Upper lobe of right lung (tissue), 1 donor: ENCODE data around the gene SIRPA. TPM values are rescaled to one million over a fixed set of nuclear protein-coding genes. Genes with fewer than 3 reads are reported as not detected.

Experiments
- ATAC-seq: fragments of 200-7000 bp; cut with Tn5 transposase; one replicate; pipeline ENCODE4 v1.9.1; 2020; ENCODE audit warnings: mild to moderate bottlenecking, moderate library complexity
- DNase-seq: peaks from one replicate; pipeline ENCODE4 v3.0.0-alpha.2; 2020
- H3K27ac ChIP-seq: fragments of 200-600 bp; one replicate; pipeline ENCODE4 v1.8.0; 2022
- H3K27me3 ChIP-seq: fragments of 200-600 bp; one replicate; pipeline ENCODE4 v1.8.0; 2022; ENCODE audit warnings: mild to moderate bottlenecking
- H3K36me3 ChIP-seq: fragments of 200-600 bp; one replicate; pipeline ENCODE4 v1.8.0; 2022
- H3K4me1 ChIP-seq: fragments of 200-600 bp; one replicate; pipeline ENCODE4 v1.8.0; 2022
- H3K4me3 ChIP-seq: fragments of 200-600 bp; one replicate; pipeline ENCODE4 v1.8.0; 2022; ENCODE audit warnings: mild to moderate bottlenecking
- H3K9me3 ChIP-seq: fragments of 200-600 bp; one replicate; pipeline ENCODE4 v1.8.0; 2022
- intact Hi-C: fragments of 100-400 bp; cut with DNase I; formaldehyde crosslinking; loops from one replicate; pipeline ENCODE4 v1.11.0; 2022
- total RNA-seq: library from RNA; stranded (reverse); fragmentation: NEBNext Ultra II Directional; extraction: Animal tissue kit (Norgen Biotek cat#: 25700); gene quantifications from one replicate; pipeline ENCODE4 v1.2.1, GENCODE V29; 2021
- TF ChIP-seq, protein P1 (sequence below): fragments of 200-600 bp; IDR thresholded peaks from one replicate; pipeline ENCODE4 v1.8.0; 2022; ENCODE audit warnings: antibody characterized with exemption
- donor health status: DM: no; HTN: yes; CAD: no; lungs with severe emphysema.

The SIRPA gene
- total RNA-seq, 1 donor from 2014 or later: 93.8 TPM

DNA sequence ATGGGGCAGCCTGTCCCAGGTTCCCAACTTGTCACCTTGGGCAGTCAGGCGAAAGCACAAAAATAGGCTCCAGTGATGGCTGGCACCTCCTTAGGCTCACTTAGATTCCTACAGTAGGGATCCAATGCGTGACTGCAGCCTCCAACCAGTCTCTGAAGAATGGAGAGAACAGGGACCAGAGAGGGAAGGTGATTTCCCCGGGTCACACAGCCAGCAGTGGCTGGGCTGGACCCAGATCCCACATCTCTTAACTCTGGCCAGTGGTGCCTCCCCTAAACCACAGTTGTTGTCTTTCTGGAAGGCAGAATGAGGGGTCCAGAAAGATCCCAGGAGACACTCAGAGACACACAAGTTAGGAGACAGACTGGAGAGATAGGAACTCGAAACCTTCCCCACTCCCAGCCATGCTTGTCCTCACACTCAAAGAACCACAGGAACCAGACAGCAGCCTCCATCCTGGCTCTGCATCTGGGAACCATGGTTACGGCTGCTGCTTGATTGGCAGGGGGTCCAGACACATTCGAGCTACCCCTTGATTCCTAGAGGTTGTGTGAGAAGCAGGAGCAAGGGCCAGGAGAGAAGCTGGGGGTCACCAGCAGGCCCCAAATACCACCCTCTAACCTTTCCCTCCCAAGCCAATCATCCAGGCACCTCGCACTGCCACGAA lies 33.1 kb upstream of the SIRPA start:
- ATAC-seq (no peak), DNase-seq (no peak)
- Histone ChIP-seq H3K9me3 (no peaks in the 10 kb centered on the region), H3K4me3 (no peak overlapping the region), H3K4me1 (no peaks in the 10 kb centered on the region), H3K27ac (no peak overlapping the region), H3K36me3 (no peaks in the 10 kb centered on the region), H3K27me3 (peaks cover 4% of the 10 kb centered on the region)
- intact Hi-C loops: no loop called here
- TF ChIP-seq, protein P1, sequence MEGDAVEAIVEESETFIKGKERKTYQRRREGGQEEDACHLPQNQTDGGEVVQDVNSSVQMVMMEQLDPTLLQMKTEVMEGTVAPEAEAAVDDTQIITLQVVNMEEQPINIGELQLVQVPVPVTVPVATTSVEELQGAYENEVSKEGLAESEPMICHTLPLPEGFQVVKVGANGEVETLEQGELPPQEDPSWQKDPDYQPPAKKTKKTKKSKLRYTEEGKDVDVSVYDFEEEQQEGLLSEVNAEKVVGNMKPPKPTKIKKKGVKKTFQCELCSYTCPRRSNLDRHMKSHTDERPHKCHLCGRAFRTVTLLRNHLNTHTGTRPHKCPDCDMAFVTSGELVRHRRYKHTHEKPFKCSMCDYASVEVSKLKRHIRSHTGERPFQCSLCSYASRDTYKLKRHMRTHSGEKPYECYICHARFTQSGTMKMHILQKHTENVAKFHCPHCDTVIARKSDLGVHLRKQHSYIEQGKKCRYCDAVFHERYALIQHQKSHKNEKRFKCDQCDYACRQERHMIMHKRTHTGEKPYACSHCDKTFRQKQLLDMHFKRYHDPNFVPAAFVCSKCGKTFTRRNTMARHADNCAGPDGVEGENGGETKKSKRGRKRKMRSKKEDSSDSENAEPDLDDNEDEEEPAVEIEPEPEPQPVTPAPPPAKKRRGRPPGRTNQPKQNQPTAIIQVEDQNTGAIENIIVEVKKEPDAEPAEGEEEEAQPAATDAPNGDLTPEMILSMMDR: no peak

DNA sequence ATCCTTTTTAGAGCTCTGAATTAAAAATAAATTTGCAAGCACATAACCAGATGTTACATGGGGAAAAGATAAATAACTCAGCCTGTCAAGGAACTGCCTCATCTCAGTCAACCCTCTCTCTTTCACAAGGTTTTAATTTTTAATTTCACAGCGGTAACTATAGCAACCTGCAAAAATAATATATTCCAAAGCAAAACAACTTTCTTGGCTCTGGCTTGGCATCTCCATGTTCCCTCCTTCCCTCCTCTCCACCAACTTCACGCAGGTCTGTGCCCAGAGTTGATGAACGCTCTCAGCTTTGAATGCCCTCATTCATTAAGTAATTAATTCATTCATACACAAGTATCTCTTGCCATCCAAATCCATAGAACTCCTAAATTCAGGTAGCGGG lies 32.5 kb upstream of the SIRPA start:
- ATAC-seq (no peak), DNase-seq (no peak)
- Histone ChIP-seq H3K4me1 (no peaks in the 10 kb centered on the region), H3K4me3 (no peak overlapping the region), H3K36me3 (no peaks in the 10 kb centered on the region), H3K27ac (no peak overlapping the region), H3K27me3 (peaks cover 4% of the 10 kb centered on the region), H3K9me3 (no peaks in the 10 kb centered on the region)
- TF ChIP-seq, protein P1: no peak
- intact Hi-C loops: no loop called here

DNA sequence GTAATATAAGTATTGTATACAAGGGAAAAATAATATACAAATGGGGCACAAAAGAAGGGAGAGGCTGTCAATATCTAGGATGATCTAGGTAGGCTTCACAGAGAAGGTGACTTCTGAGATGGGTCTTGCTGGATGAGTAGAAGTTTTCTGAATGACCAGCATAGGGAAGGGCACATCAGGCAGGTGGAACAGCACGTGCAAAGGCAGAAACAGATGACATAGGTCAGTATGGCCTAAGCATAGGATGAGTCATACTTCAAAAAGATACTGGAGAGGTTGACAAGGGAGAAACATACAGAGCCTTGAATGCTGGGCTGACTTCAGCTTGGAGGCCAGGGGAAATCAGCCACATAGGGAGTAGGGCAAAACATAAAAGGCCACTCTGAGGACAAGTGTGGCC lies 31.9 kb upstream of the SIRPA start:
- H3K27ac ChIP-seq: no peak overlapping the region
- DNase-seq (no peak), ATAC-seq (no peak)
- H3K4me1 ChIP-seq: no peaks in the 10 kb centered on the region
- intact Hi-C loops: no loop called here
- no peaks in the 10 kb centered on the region for H3K36me3 ChIP-seq
- no peaks in the 10 kb centered on the region for H3K9me3 ChIP-seq
- TF ChIP-seq, protein P1: no peak
- no peak overlapping the region for H3K4me3 ChIP-seq
- peaks cover 4% of the 10 kb centered on the region for H3K27me3 ChIP-seq

DNA sequence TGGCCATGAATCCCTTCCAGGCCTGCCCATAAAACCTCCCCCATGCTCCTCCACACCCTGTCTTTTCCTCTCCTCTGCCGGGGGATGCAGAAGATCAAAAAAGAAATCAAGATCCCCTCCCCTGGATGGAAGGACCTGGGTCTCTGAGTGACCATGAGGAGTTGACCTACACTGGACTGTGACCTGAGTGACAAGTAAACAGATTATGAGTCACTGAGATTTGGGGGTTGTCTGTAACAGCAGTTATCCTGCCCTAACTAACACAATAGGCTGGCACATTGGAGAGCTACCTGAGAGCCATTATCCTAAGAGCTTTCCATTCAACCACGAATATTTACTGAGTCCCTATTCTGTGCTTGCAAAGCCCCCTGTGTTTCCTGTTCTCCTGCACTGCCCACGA lies 28.4 kb upstream of the SIRPA start:
- TF ChIP-seq, protein P1: no peak
- H3K27ac ChIP-seq: no peak overlapping the region
- no peak for DNase-seq
- H3K36me3 ChIP-seq: no peaks in the 10 kb centered on the region
- H3K4me3 ChIP-seq: no peak overlapping the region
- peaks cover 11% of the 10 kb centered on the region for H3K27me3 ChIP-seq
- ATAC-seq: no peak
- H3K9me3 ChIP-seq: no peaks in the 10 kb centered on the region
- intact Hi-C loops: no loop called here
- no peaks in the 10 kb centered on the region for H3K4me1 ChIP-seq

DNA sequence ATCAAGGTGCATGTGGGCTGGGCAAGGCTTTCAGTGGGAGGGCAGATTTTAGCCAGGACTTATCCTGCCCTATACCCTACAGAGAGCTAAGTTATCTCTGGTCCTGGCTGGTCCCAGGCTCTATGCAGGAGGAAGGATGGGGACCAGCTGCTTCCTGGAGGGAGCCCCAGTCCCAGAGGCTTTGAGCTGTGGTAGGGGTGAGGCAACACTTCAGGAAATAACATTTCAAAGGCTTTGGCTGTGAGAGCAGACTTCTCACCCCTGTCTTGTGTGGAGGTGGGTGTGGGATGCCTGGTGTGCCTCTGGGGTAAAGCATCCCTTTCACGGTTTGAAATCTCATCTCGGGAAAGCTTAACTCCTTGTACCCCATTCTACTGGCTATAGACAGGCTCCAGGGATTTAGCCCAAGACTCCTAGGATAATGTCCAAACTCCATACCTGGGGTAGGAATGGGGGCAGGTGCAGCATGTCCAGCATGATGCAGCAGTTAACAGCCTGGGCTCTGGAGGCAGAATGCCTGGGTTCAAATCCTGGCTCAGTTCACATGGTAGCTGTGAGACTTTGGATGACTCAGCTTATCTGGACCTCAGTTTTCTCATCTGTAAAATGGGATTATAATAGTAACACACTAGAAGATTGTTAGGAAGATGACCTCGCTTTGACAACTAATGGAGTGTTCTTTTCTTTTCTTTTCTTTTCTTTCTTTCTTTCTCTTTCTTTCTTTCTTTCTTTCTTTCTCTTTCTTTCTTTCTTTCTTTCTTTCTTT lies 27.5 kb upstream of the SIRPA start:
- Histone ChIP-seq H3K27ac (no peak overlapping the region), H3K36me3 (no peaks in the 10 kb centered on the region), H3K27me3 (peaks cover 11% of the 10 kb centered on the region), H3K9me3 (no peaks in the 10 kb centered on the region), H3K4me1 (no peaks in the 10 kb centered on the region), H3K4me3 (no peak overlapping the region)
- no peak for DNase-seq
- intact Hi-C loops: no loop called here
- ATAC-seq: no peak
- TF ChIP-seq, protein P1: no peak
